H1 (cell line): Measurements from ENCODE around the gene TOMM34. TPM values are rescaled to one million over a fixed set of nuclear protein-coding genes. Genes with fewer than 3 reads are reported as not detected.

Source experiments
- CTCF ChIA-PET: fragments of 300-600 bp; sonication (Branson Sonifier 250); formaldehyde crosslinking; loops from one replicate; lab custom pipeline; 2021; ENCODE audit not compliant: partially characterized antibody; lab: Charles Lee
- POLR2A ChIA-PET: fragments of 300-600 bp; sonication (Branson Sonifier 250); formaldehyde crosslinking; loops from one replicate; lab custom pipeline; 2021; ENCODE audit warnings: inconsistent platforms; ENCODE audit not compliant: partially characterized antibody; lab: Charles Lee
- DNase-seq, 2 experiments: peaks; one replicate each; pipeline versions ENCODE4 v3.0.0 to v3.0.0-alpha.2; 2010 to 2022; ENCODE audit warnings: low spot score in 2 of 2, low read depth in 1 of 2, mixed read lengths in 1 of 2
- FAIRE-seq: peaks from 2 replicates; lab custom pipeline; 2011; peaks lifted over from hg19 to GRCh38; lab: Jason Lieb, UNC
- H2AFZ ChIP-seq: 2 replicates; pipeline ENCODE4 v1.8.1; 2012; ENCODE audit warnings: low read length, inconsistent platforms
- H2AK5ac ChIP-seq: 2 replicates; pipeline ENCODE4 v1.6.1; 2013; ENCODE audit warnings: low read depth, low read length
- H2BK120ac ChIP-seq: replicated peaks from 2 replicates; pipeline ENCODE3; 2013; ENCODE audit warnings: low read depth, low read length, inconsistent platforms
- H2BK12ac ChIP-seq: 2 replicates; pipeline ENCODE4 v1.6.1; 2013; ENCODE audit warnings: low read depth, low read length
- H2BK15ac ChIP-seq: 2 replicates; pipeline ENCODE4 v1.6.1; 2013; ENCODE audit warnings: low read length
- H2BK20ac ChIP-seq: 2 replicates; pipeline ENCODE4 v1.6.1; 2013; ENCODE audit warnings: low read length
- H2BK5ac ChIP-seq: 2 replicates; pipeline ENCODE4 v1.6.1; 2013; ENCODE audit warnings: low read depth, low read length
- H3K14ac ChIP-seq: 2 replicates; pipeline ENCODE4 v1.6.1; 2013; ENCODE audit warnings: inconsistent platforms; ENCODE audit not compliant: insufficient read length
- H3K18ac ChIP-seq: 2 replicates; pipeline ENCODE4 v1.6.1; 2013; ENCODE audit warnings: low read length; ENCODE audit errors: extremely low read depth
- H3K23ac ChIP-seq: 2 replicates; pipeline ENCODE4 v1.6.1; 2013; ENCODE audit warnings: inconsistent platforms; ENCODE audit not compliant: insufficient read length
- H3K23me2 ChIP-seq: 2 replicates; pipeline ENCODE4 v1.6.1; 2013; ENCODE audit warnings: low read depth, low read length
- H3K27ac ChIP-seq: 2 replicates; pipeline ENCODE4 v1.6.1; 2011; ENCODE audit warnings: low read depth, low read length, inconsistent platforms
- H3K27me3 ChIP-seq, 4 experiments: replicated peaks in 1 of 4; 1 replicate in 1 of 4; 2 replicates in 3 of 4; pipeline versions ENCODE4 v1.6.1 to v1.8.1; 2011 to 2013; ENCODE audit warnings: low read length in 3 of 4, mild to moderate bottlenecking in 3 of 4, inconsistent platforms in 2 of 4, mixed read lengths in 2 of 4, moderate library complexity in 1 of 4; ENCODE audit not compliant: control insufficient read depth in 3 of 4, insufficient read depth in 3 of 4; ENCODE audit errors: extremely low read depth in 1 of 4
- H3K36me3 ChIP-seq, 4 experiments: 2 replicates each; pipeline versions ENCODE4 v1.6.1 to v1.8.1; 2011 to 2013; ENCODE audit warnings: mild to moderate bottlenecking in 4 of 4, low read length in 3 of 4, moderate library complexity in 2 of 4, control low read depth in 1 of 4, inconsistent platforms in 1 of 4; ENCODE audit not compliant: insufficient read depth in 4 of 4, control insufficient read depth in 2 of 4
- H3K4ac ChIP-seq: replicated peaks from 2 replicates; pipeline ENCODE3; 2013; ENCODE audit warnings: low read length, low read depth, mixed read lengths, inconsistent platforms; ENCODE audit not compliant: insufficient read length
- H3K4me1 ChIP-seq, 4 experiments: replicated peaks in 1 of 4; 1 replicate in 1 of 4; 2 replicates in 3 of 4; pipeline versions ENCODE4 v1.6.1 to v1.8.1; 2011 to 2013; ENCODE audit warnings: low read length in 3 of 4, inconsistent platforms in 2 of 4, mixed read lengths in 1 of 4; ENCODE audit not compliant: insufficient read depth in 4 of 4, control insufficient read depth in 3 of 4
- H3K4me2 ChIP-seq, 2 experiments: 2 replicates each; pipeline versions ENCODE4 v1.6.1 to v1.8.1; 2011 to 2013; ENCODE audit warnings: low read depth in 2 of 2, low read length in 2 of 2, control low read depth in 1 of 2, inconsistent platforms in 1 of 2, mild to moderate bottlenecking in 1 of 2; ENCODE audit not compliant: insufficient read depth in 1 of 2
- H3K4me3 ChIP-seq, 4 experiments: fragments of 200-600, 300-600 bp in 1 of 4; sonication (generic), shearing (Covaris generic), sonication (Bioruptor Twin) in 1 of 4; 2 replicates each; pipeline versions ENCODE4 v1.5.1 to v1.8.1; 2011 to 2016; ENCODE audit warnings: low read length in 4 of 4, low read depth in 3 of 4, control low read depth in 2 of 4, inconsistent platforms in 2 of 4, mild to moderate bottlenecking in 2 of 4, mixed read lengths in 1 of 4, moderate library complexity in 1 of 4; ENCODE audit not compliant: insufficient read depth in 2 of 4; ENCODE audit errors: extremely low read depth in 1 of 4
- H3K56ac ChIP-seq: replicated peaks from 2 replicates; pipeline ENCODE3; 2013; ENCODE audit warnings: low read depth, mild to moderate bottlenecking, mixed read lengths, low read length, inconsistent platforms; ENCODE audit not compliant: insufficient read length
- H3K79me1 ChIP-seq: 2 replicates; pipeline ENCODE4 v1.6.1; 2013; ENCODE audit warnings: low read depth, low read length, control low read depth
- H3K79me2 ChIP-seq, 2 experiments: 2 replicates each; pipeline versions ENCODE4 v1.6.1 to v1.8.1; 2012 to 2013; ENCODE audit warnings: low read length in 2 of 2, mild to moderate bottlenecking in 2 of 2, inconsistent platforms in 1 of 2; ENCODE audit not compliant: insufficient read depth in 2 of 2, control insufficient read depth in 1 of 2
- H3K9ac ChIP-seq, 4 experiments: replicated peaks in 1 of 4; 1 replicate in 1 of 4; 2 replicates in 3 of 4; pipeline versions ENCODE4 v1.6.1 to v1.8.1; 2011 to 2013; ENCODE audit warnings: low read depth in 3 of 4, low read length in 3 of 4, control low read depth in 2 of 4, mild to moderate bottlenecking in 2 of 4, moderate library complexity in 2 of 4, inconsistent platforms in 1 of 4; ENCODE audit errors: extremely low read depth in 1 of 4
- H3K9me3 ChIP-seq, 2 experiments: 2 replicates each; pipeline versions ENCODE4 v1.6.1 to v1.8.1; 2012 to 2013; ENCODE audit warnings: mild to moderate bottlenecking in 2 of 2, moderate library complexity in 2 of 2, control low read depth in 1 of 2, inconsistent platforms in 1 of 2, low read depth in 1 of 2, low read length in 1 of 2, mixed read lengths in 1 of 2; ENCODE audit not compliant: insufficient read depth in 2 of 2
- H4K20me1 ChIP-seq, 2 experiments: replicated peaks in 1 of 2; 2 replicates each; pipeline versions ENCODE3 to v1.8.1; 2011 to 2013; ENCODE audit warnings: inconsistent platforms in 2 of 2, low read length in 2 of 2, mild to moderate bottlenecking in 1 of 2; ENCODE audit not compliant: insufficient read depth in 2 of 2, control insufficient read depth in 1 of 2
- H4K5ac ChIP-seq: 2 replicates; pipeline ENCODE4 v1.6.1; 2013; ENCODE audit warnings: low read length, low read depth, mixed read lengths, inconsistent platforms; ENCODE audit not compliant: insufficient read length
- H4K8ac ChIP-seq: 2 replicates; pipeline ENCODE4 v1.8.0; 2013; ENCODE audit warnings: mild to moderate bottlenecking, moderate library complexity, low read length, inconsistent platforms; ENCODE audit not compliant: insufficient read depth; ENCODE audit errors: extremely low read depth
- H4K91ac ChIP-seq: replicated peaks from 2 replicates; pipeline ENCODE3; 2013; ENCODE audit warnings: low read length, mixed read lengths, inconsistent platforms; ENCODE audit not compliant: insufficient read length
- ATF3 ChIP-seq: IDR thresholded peaks from 2 replicates; pipeline ENCODE4 v1.6.1; 2011; ENCODE audit warnings: low read depth, mild to moderate bottlenecking, low read length; ENCODE audit not compliant: insufficient read depth
- BACH1 ChIP-seq: IDR thresholded peaks from 2 replicates; pipeline ENCODE4 v1.6.1; 2012; ENCODE audit warnings: low read length, improper control_type of control experiment
- CEBPB ChIP-seq: IDR thresholded peaks from 2 replicates; pipeline ENCODE4 v1.6.1; 2012; ENCODE audit warnings: low read depth, low read length
- CHD1 ChIP-seq: IDR thresholded peaks from 2 replicates; pipeline ENCODE4 v1.6.1; 2012; ENCODE audit warnings: low read depth, low read length, improper control_type of control experiment
- TCF12 ChIP-seq: IDR thresholded peaks from 2 replicates; pipeline ENCODE4 v1.6.1; 2011; ENCODE audit warnings: low read depth, mild to moderate bottlenecking, low read length
- WGBS, 2 experiments: shearing (Covaris generic) in 1 of 2; methylation state at CpG; one replicate each; pipeline versions ENCODE4 v1.1.6 to v1.1.7; 2013 to 2015; ENCODE audit warnings: low lambda C conversion rate in 2 of 2, mixed read lengths in 2 of 2, inconsistent platforms in 1 of 2, low coverage in 1 of 2, missing lambda C conversion rate in 1 of 2; ENCODE audit not compliant: insufficient replicate concordance in 2 of 2, insufficient coverage in 1 of 2, insufficient read length in 1 of 2; ENCODE audit errors: extremely low coverage in 1 of 2, missing lambda C conversion rate in 1 of 2; 5-methylcytosine and 5-hydroxymethylcytosine counted together
- polyA plus RNA-seq, 7 experiments: library from polyadenylated mRNA; depleted of rRNA in 3 of 7; stranded (reverse) in 5 of 7; unstranded in 2 of 7; fragments of >200 nt in 5 of 7; fragments of 200-250 nt in 2 of 7; gene quantifications; 1 replicate in 5 of 7; 2 replicates in 1 of 7; 4 replicates in 1 of 7; pipeline versions ENCODE4 v1.2.1 to v1.2.3, GENCODE V29; 2011 to 2013; ENCODE audit warnings: missing spikeins in 2 of 7, mixed read lengths in 2 of 7
- total RNA-seq: library from RNA; stranded (reverse); fragmentation: NEBNext Ultra II Directional; extraction: Animal tissue kit (Norgen Biotek cat#: 25700); gene quantifications from 2 replicates; pipeline ENCODE4 v1.2.1, GENCODE V29; 2021

TOMM34 gene
- total and polyA plus RNA-seq, 2 of the 8 experiments (the other 6 are each of a cell fraction or from before 2014, with no cell fraction given), result 32.1 to 35.1 TPM

- Histone ChIP-seq H2BK20ac (no peak overlapping the region), H4K91ac (no peak overlapping the region)
- TF ChIP-seq ATF3, result no peak
- no peak for TF ChIP-seq BACH1
- TF ChIP-seq TCF12, result no peak
- no peak for TF ChIP-seq CHD1
- no peak for TF ChIP-seq CEBPB
- TF ChIP-seq, all 59 proteins: peak for 0
- ChIA-PET POLR2A (interaction anchor here (1.6 to 2.3 kb wide), 2 partner anchors 10 to 41 kb away, joined by 6 to 7 read pairs; partner anchors contain the start of gene PABPC1L), CTCF (interaction anchor here (0.9 to 3.1 kb wide), 3 partner anchors 8 to 150 kb away, joined by 3 to 25 read pairs (median 3); partner anchors contain the start of gene TOMM34)
- H4K8ac ChIP-seq, result no peak overlapping the region
- peaks cover 16 to 69% (median 53%) of the 10 kb centered on the region in 4 experiments for H3K36me3 ChIP-seq
- H3K79me2 ChIP-seq, result no peaks in the 10 kb centered on the region
- H2BK15ac ChIP-seq, result no peak overlapping the region
- no peak overlapping the region for H2BK120ac ChIP-seq
- no peak overlapping the region for H3K4me2 ChIP-seq
- H3K9ac ChIP-seq, result no peak overlapping the region
- no peak overlapping the region for H3K4ac ChIP-seq
- H4K5ac ChIP-seq, result no peak overlapping the region
- H2BK12ac ChIP-seq, result no peak overlapping the region
- no peaks in the 10 kb centered on the region for H3K4me1 ChIP-seq
- peaks cover under 1 to 5% of the 10 kb centered on the region in 2 experiments for H4K20me1 ChIP-seq
- H3K23me2 ChIP-seq, result no peaks in the 10 kb centered on the region
- FAIRE-seq (no peak), DNase-seq (no peak)
- 100% methylated on average over 1 of the region's 1 CpG; no CpG with 5 or more reads in 1 of the 2 experiments for WGBS, 2 experiments
- no peak overlapping the region for H2AK5ac ChIP-seq
- no peak overlapping the region for H3K23ac ChIP-seq
- H3K79me1 ChIP-seq, result peaks cover 2% of the 10 kb centered on the region; the same call in 1 of the 2 replicates
- H3K9me3 ChIP-seq, result no peaks in the 10 kb centered on the region
- H3K56ac ChIP-seq, result no peak overlapping the region
- H2AFZ ChIP-seq, result no peak overlapping the region
- H2BK5ac ChIP-seq, result no peak overlapping the region
- H3K4me3 ChIP-seq, result no peak overlapping the region
- no peaks in the 10 kb centered on the region for H3K27me3 ChIP-seq
- no peak overlapping the region for H3K14ac ChIP-seq
- H3K27ac ChIP-seq, result no peak overlapping the region
- no peak overlapping the region for H3K18ac ChIP-seq
Measured at GRCh38 chr20:44950368-44950767, 9.8 kb downstream of the TOMM34 start.
